ENCODE results near the gene UGT1A1.

Gene UGT1A1

GRCh38 chr2:233758849-233759248 lies 1.2 kb upstream of the UGT1A1 start:
- DNase-seq = no peak

- no peak for DNase-seq
Observed at GRCh38 chr2:233761040-233761769, 1.1 kb downstream of the UGT1A1 start.

GRCh38 chr2:233764264-233764663 lies 4.2 kb downstream of the UGT1A1 start:
- no peak for DNase-seq

- no peak for DNase-seq
Observed at GRCh38 chr2:233764761-233765160, 4.7 kb downstream of the UGT1A1 start.

- no peak for DNase-seq
Observed at GRCh38 chr2:233766416-233766815, 6.3 kb downstream of the UGT1A1 start.

GRCh38 chr2:233768076-233768475 lies 8.0 kb downstream of the UGT1A1 start:
- no peak for DNase-seq

GRCh38 chr2:233769260-233769659 lies 9.2 kb downstream of the UGT1A1 start:
- DNase-seq = no peak

GRCh38 chr2:233772153-233772552 lies 12.1 kb downstream of the UGT1A1 start:
- no peak for DNase-seq

GRCh38 chr2:233772583-233772982 lies 12.5 kb downstream of the UGT1A1 start:
- no peak for DNase-seq

- no peak for DNase-seq
Observed at GRCh38 chr2:233773854-233774253, 13.8 kb downstream of the UGT1A1 start.

GRCh38 chr2:233775414-233775813 lies 15.3 kb downstream of the UGT1A1 start:
- DNase-seq = no peak

GRCh38 chr2:233778030-233778429 lies 18.0 kb downstream of the UGT1A1 start, which contains the start of gene MROH2A:
MROH2A (plus strand) TSS chr2:233778330; CDS start chr2:233779359, 1,029 bp downstream.
- no peak for DNase-seq

- DNase-seq = no peak
Observed at GRCh38 chr2:233779722-233780121, 19.7 kb downstream of the UGT1A1 start.

- no peak for DNase-seq
Observed at GRCh38 chr2:233780771-233781170, 20.7 kb downstream of the UGT1A1 start.

GRCh38 chr2:233789554-233789953 lies 29.5 kb downstream of the UGT1A1 start:
- no peak for DNase-seq

- no peak for DNase-seq
Observed at GRCh38 chr2:233791151-233791882, 31.2 kb downstream of the UGT1A1 start.

- no peak for DNase-seq
Observed at GRCh38 chr2:233791883-233792329, 31.8 kb downstream of the UGT1A1 start.

- no peak for DNase-seq
Observed at GRCh38 chr2:233792720-233793119, 32.6 kb downstream of the UGT1A1 start.

- DNase-seq = no peak
Observed at GRCh38 chr2:233793465-233794127, 33.5 kb downstream of the UGT1A1 start.

GRCh38 chr2:233794128-233794658 lies 34.1 kb downstream of the UGT1A1 start:
- no peak for DNase-seq

- DNase-seq = no peak
Observed at GRCh38 chr2:233795735-233796171, 35.7 kb downstream of the UGT1A1 start.

- no peak for DNase-seq
Observed at GRCh38 chr2:233796254-233796653, 36.2 kb downstream of the UGT1A1 start.

GRCh38 chr2:233798335-233799086 lies 38.4 kb downstream of the UGT1A1 start:
- DNase-seq = no peak

Measured in activated CD4-positive, alpha-beta T cell treated with anti-CD3 and anti-CD28 coated beads, Interleukin-2, Interleukin-6, amounts not matched to agents 100 ng/mL and 50 ng/mL, durations not matched to agents 16 hours and 8 hours (primary cell).